GM18868 (cell line): ENCODE measurements around the gene OR8K1.

ENCODE experiments used
- ATAC-seq: cut with Tn5 transposase; IDR thresholded peaks from one replicate; pipeline ENCODE4 v1.9.1; 2021; ENCODE audit warnings: mild to moderate bottlenecking, moderate library complexity; ENCODE audit not compliant: unreplicated experiment

The OR8K1 gene

DNA sequence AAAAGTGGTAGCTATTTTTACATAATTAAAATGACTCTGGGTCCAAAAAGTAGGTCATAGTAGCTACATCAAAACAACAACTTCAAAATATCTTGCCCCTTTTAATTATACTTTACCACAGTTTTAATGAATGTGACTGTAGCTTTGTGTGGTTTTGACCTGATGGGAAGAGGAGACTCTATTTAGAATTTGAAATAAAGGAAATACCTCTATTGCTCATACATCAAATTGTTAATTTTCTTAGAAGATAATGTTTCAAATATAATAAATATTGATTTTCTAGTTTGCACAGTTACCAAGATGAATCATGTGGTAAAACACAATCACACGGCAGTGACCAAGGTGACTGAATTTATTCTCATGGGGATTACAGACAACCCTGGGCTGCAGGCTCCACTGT is at the start of gene OR8K1:
Gene OR8K1 (plus strand): TSS at position 301 of the 400 bp plus-strand sequence. CDS start 0 bp downstream, at position 301.
- no peak for ATAC-seq

DNA sequence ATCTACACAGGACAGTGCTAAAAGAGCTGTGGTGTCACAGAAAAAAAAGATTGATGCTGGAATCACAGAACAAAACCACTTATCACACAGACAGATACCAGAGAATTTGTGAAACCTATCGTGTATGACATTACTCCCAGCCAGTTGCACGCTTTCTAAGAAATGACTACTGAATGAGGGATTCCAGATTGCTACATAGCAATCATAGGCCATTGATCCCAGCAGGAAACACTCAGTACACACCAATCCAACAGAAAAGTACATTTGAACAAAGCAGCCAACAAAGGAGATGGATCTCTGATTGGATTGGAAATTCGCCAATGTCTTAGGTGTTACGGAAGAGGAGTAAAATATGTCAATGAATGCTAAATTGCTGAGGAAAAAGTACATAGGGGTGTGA is 48.9 kb upstream of the OR8K1 start:
- ATAC-seq = no peak

DNA sequence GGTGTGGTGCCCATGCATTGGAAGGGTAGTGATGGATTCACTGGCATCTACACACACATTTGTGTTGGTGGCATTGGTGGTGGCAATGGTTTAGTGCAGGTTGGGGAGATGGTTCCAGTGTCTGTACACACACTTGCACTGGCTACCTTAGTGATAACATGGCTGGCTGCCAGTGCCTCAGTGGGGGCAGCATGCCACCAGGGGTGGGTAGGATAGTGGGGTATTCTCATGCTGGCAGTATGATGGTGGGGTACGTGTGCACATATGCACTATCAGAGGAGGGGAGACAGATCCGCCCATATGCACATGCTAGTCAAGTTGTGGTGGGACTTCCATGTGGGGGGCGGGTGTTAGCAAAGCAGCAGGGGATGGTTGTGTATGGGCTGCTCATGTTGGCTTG is 38.0 kb upstream of the OR8K1 start:
- ATAC-seq = no peak

GRCh38 chr11:56314844-56315243 is 31.0 kb upstream of the OR8K1 start, which contains the start of gene OR8K3:
TSS of gene OR8K3 (plus strand) at chr11:56315144. CDS start at chr11:56318307, 3,163 bp downstream.
- ATAC-seq = no peak

- ATAC-seq = no peak
These were observed 13.9 kb upstream of the OR8K1 start for GRCh38 chr11:56331861-56332491.

DNA sequence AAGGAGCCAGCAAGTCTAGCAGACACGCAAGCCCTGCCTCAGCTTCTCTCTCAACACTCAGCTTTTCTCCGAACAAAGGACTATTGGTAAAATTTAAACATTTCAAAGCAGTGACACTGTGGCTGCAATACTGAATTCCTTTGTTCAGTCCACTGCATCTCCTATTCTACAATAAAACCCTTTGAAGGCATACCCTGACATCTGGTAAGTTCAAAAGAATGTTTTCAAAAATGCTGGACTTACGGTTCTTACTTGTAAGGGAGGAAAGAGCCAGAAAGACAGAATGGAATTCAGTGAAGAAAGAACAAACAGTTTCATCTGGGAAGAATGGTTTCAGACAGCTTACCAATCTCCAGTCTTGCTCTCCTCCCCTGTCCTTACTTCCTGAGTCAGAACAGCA is 12.7 kb upstream of the OR8K1 start:
- ATAC-seq = no peak

- no peak for ATAC-seq
These were observed 5.5 kb upstream of the OR8K1 start for GRCh38 chr11:56340289-56340688.

DNA sequence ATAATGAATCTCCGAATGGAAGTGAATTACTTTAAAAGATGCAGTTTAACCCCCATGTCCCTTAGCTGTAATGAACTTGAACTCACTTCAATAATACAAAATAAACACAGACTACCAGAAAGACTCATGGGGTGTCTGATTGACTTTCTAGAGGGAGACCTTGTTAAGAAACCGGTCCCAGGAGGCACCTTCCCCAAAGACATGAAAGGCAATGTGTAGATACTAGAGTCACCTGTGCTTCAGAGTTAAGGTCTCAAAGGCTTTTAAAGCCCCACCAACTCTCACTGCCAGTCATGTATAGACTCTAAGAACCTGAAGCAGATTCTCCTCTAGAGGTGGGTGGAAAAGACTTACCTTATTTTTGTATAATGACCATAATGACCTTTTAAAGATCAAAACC is 8.2 kb downstream of the OR8K1 start, which contains the start of gene OR8J1:
Gene OR8J1 (plus strand): TSS at position 301 of the 400 bp plus-strand sequence. CDS start 5,956 bp downstream, outside the sequence.
- ATAC-seq = no peak

GRCh38 chr11:56375324-56375723 is 29.5 kb downstream of the OR8K1 start, which contains the start of gene OR8U1:
TSS of gene OR8U1 (plus strand) at chr11:56375624. CDS start at chr11:56375624, 0 bp downstream.
- no peak for ATAC-seq

DNA sequence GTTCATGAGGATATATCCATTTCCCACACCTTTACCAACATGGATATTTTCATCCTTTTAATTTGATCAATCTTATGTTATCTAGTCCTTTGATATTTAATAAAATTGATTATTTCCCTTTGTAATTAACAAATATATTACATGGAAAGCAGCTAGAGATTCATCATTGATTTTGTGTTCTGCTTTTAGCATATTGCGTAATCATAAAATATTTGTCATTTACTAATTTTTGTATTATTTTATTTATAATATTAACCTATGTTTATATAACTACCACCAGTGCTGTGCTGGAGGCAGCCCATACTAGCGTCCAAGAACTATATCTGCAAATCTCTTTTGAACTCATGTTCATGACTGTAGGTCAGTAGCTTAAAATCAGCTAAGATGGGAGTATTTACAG is 34.3 kb downstream of the OR8K1 start:
- no peak for ATAC-seq

- no peak for ATAC-seq
These were observed 48.5 kb downstream of the OR8K1 start for GRCh38 chr11:56394381-56394780.

GRCh38 chr11:56396047-56396446 is 50.2 kb downstream of the OR8K1 start:
- no peak for ATAC-seq
